HG03575 (cell line): ENCODE measurements around the gene NPSR1.
"Not testable (repeated sequence)": the region's sequence is repeated elsewhere in the genome, so short reads cannot be mapped to it uniquely, and the experiment has no call there.

Source experiments
- ATAC-seq: cut with Tn5 transposase; IDR thresholded peaks from one replicate; pipeline ENCODE4 v1.9.1; 2021; ENCODE audit not compliant: unreplicated experiment, insufficient number of reproducible peaks, low FRiP score; ENCODE audit errors: extremely low read depth

NPSR1 gene

DNA sequence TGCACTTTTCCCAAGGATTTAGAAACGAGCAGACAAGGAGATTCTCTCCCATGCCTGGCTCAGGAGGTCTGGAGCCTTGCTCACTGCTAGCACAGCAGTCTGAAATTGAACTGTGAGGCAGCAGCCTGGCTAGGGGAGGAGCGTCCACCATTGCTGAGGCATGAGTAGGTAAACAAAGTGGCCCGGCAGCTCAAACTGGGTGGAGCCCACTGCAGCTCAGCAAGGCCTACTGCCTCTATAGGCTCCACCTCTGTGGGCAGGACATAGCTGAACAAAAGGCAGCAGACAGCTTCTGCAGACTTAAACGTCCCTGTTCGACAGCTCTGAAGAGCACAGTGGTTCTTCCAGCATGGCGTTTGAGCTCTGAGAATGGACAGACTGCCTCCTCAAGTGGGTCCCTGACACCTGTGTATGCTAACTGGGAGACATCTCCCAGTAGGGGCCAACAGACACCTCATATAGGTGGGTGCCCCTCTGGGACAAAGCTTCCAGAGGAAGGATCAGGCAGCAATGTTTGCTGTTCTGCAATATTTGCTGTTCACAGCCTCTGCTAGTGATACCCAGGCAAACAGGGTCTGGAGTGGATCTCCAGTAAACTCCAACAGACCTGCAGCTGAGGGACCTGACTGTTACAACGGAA is 156.3 kb downstream of the NPSR1 start:
- not testable (repeated sequence) for ATAC-seq

DNA sequence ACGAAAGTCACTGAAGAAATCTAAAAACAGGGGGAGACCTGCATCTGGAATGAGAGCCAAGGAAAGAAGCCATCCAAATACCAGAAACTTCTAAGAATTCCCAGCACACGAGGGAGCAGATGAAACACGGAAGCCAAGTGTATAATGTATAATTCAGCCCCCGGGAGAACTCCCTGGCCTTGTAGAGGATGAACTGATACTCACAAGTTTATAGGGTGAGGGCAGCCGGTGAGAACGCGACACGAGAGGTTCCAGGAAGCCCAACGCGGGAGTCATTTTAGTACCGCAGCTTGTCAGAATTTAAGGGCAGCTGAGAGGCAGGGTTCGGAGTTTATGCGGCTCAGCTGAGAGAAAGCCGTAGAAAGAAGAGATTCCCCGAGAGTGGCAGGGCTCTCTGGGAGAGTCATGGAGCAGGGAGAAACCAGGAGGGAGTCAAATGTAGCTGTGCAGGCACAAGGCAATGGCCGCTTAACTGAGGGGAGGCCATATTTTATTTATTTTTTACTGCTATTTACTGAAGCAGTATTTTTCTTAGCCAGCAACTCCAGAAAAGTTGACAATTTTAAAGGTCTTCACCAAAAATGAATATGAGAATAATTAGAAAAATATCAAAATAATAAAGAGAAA is 164.0 kb downstream of the NPSR1 start:
- ATAC-seq: no peak

DNA sequence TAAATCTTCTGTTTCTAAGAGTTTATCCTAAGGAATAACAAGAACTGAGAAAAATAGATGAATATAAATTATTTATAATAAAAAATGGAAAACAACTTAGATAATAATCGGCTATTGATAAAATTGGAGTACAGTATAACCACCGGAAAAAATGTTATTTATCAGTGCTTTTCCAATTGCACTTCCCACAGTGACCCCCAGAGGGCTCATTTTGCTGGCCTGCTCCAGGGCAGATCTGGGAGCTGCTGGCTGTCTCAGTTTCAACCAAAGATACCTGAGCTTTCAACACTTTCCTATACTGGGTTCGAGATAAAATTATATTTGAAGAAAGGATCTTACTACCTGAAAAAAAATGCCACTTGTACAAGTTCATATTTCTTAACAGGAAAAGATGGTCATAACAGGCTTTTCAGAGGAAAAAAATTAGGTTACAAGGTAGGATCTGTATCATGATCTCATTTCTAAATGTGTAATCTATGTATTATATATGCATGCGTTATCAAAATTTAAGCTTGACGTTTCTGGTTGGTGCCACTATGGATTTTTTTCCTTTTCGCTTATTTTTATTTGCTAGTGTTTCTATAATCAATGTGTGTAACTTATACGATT is 165.7 kb downstream of the NPSR1 start:
- ATAC-seq: peak; percentile 77

DNA sequence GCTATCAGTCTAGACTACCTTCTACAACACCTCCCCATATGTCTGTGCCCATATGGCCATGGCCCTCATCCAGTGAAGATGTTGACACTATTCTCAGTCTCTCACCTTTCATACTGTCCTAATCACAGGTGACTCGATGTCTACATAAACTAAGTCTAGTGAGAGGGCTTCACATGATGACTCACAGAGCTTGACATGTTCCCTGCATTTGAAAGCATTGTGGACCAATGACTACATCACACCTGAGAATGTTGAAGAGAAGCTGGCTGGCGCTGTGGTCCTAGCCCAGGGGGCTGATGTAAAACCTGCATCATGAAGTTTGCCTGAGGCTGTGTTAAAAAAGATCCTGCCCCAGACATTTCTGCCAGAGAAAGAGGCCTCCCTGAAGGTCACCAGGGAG is 167.2 kb downstream of the NPSR1 start:
- no peak for ATAC-seq

DNA sequence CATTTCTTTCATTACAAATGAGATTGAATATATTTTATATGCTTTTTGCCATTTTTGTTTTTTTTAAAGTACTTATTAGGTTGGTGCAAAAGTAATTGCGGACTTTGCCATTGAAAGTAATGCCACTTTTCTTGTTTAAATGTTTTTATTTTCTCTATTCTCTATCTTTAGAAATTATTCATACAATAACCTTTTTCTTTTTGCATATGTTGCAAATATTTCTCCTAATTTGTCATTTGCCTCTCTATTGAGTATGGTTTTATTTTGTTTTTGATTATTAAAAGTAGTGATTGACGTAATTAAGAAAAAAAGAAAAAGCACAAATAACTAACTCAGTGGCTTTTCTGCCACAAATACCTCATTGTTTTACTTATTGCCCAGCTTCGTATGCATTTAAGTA is 172.4 kb downstream of the NPSR1 start:
- no peak for ATAC-seq

DNA sequence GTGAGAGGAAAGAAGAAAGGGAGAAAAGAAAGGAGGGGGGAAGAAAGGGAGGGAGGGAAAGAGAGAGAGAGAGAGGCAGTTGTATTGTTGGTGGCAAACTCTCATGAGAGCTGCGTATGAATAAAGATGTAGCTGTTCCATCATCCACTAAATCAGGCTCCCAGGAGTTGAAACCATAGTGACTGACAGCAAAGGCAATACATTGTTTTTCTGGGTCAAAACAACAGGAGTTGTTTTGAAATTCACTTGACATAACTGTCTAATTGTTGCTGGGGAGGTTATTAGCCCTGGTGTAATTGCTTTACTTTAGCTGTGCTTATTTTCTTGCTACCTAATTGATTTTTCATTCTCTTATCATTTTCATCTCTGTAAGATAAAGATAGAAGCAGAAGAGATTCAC is 173.4 kb downstream of the NPSR1 start:
- ATAC-seq: no peak

DNA sequence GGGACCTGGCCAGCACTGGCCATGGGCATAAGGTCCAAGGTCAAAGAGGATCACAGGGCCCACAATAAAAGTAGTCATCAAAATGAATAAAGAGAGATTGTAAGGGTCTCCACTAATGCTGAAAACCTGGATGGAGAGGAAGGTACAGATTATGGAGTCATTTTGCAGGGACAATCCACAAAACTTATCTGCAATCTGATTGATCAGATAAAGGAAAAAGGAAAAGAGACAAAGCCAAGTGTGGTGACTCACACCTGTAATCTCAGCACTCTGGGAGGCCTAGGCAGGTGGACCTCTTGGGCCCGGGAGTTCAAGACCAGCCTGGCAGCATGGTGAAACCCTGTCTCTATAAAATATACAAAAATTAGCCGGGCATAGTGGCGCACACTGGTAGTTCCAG is 174.0 kb downstream of the NPSR1 start:
- ATAC-seq: no peak

DNA sequence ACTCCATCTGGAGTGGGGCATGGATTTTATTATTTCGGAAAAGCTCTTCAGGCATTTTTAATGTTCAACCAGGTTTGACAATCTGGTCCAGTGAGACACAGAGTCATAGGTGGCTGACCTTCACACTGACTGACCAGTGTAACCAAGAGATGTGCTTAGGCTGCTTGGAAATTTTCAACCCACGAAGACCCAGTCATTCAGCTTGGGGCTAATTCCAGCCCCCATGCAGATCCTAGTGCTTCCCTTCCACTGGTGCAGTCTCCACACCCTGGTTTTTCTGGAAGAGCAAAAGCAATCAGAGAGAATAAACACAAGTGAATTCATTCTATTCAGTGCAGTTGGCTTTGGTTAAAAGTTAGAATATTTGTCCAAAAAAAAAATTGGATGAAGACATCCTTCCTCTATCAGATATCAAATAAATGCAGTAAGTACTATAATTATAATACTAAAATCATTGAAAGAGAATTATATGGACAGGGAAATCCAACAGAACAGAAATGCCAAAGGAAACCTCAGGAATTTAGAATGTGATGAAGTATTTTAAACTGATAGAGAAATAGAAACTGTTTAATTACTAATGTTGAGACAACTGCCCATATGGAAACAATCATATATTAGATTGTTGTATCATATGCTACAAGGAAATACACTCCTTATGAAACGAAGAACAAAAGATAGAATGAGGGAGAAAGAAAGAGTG is 178.0 kb downstream of the NPSR1 start:
- ATAC-seq: no peak

DNA sequence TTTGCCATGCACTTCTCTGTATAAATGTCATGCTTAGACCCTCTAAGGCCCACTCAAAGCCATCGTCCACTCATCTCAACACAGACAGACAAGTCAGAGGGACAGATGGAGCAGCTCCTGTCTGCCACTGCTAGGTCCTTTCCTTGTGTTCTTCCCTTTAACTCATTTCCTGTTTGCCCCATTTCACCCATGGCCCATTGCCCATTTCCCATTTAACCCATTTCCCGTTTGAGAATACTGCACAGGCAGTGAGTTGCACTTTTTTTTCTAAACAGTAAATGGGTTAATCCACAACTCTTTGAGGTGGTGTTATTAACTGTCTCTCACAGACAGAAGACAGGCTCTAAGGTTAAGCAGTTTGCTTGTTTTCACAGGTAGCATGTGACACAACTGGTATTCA is 179.3 kb downstream of the NPSR1 start:
- no peak for ATAC-seq

DNA sequence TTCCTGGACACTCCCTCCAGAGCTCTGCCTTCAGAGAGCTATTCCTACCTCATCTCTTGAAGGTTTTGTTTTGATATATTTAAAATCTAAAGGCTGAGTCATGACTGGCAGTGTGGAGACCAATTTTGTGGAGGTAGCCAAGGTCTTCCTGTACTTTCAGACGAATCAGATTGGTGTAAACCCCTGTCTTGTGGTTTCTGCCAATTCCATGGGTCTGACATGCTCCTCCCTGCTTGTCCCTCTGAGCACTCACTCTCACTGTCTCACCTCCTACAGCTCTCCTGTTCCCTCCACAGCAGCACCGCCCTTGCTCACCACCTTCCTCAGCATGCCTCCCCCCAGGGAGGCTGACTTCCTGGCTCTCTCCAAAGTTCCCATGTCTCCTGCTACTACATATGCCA is 179.8 kb downstream of the NPSR1 start:
- ATAC-seq: no peak

DNA sequence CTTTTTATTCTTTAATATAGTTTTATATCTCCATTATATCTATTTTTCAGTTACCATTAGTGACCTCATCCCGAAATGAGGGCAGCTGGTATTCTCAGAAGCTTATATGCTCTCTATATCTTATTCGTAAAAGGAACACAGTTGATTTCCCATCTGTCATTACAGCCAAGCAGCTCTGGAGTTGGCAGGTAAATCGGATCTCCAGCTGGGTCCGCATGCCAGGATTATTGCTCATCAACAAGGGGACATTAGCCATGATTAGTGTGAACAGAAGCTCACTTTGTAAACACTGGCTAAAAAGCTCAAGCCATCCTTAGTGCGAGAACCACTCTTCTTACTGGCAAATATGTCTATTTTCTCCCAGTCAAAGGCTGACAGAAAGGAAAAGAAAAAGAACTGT is 180.3 kb downstream of the NPSR1 start:
- no peak for ATAC-seq

DNA sequence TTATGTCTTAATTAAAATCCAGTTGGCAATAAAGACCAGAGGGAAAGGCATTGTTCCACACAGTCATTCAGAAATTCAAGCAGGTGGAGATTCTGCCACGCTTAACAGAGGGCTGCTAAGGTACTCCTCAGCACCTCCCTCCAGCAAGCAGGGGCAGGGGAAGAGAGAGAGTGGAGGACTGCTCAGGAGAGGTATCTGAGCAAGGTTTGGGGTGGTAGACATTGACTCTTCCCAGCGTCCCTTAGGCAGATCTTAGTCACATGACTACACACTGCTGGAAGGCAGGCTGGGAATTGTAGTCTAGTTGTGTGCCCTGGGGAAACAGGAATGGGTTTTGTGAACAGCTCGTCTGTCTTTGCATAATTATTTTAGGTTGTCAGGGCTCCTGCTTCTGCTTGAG is 181.6 kb downstream of the NPSR1 start:
- no peak for ATAC-seq

DNA sequence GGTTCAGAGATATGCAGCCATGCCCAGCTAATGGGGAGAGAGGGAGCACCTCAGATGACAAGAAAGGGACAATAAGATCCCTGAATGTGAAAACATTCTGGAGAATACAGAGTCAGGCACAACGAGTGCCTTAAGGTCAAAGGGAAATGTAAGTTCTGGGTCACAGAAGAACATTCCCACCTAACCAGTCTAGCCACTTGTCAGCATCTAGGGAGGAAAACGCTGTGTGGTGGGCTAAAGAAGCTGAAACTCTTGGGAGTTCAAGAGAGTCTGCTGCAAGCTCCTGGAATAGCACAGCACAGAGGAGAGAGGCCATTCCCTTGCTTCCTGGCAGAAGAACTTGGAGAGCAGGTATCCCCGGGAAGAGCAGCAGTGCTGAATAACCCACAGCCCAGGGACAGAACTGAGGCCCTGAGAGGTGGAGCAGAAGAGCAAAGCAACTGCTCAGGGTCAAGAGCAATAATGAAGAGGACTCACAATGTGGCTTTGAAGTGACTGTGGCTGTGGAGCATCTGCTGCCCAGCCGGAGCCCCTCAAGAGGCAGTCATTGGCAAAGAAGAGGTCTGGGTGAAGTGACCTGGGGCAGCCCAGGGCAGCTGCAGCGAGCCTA is 182.3 kb downstream of the NPSR1 start:
- ATAC-seq: no peak

DNA sequence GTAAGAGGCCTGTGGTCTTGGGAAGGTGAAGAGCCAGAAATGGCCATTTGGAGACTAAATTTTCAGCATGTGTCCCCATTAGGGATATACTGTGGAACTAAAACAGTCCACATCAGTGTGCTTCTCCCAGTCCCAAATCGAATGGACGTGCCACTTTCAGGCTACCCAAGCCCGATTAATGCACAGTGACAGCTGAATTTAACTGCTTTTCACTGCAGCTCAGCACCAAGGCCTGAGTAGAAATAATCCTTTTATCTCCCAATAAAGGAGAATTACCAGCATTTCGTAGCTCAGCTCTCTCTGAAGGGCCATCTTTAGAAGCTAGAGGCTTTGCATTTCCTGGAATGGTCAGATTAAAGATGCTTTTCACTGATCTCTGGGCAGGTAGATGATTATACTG is 183.3 kb downstream of the NPSR1 start:
- ATAC-seq: no peak

DNA sequence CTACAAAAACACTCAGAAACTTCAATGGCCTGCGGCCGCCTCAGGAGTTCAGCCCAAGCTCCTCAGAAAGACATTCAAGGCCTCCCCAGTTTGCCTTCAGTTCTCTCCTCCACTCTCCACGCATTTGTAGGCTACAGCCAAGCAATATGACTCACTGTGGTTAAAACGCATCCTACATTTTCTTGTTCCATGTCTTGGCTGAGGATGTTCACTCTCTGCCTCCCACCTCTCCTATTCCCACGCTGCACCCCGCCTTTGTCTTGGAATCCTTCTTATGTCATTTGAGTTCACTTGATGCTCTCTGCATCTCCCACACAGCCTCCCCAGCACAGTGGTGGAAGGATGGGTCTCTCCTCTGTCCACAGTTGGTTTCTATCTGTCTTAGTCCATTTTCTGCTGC is 184.8 kb downstream of the NPSR1 start:
- ATAC-seq: no peak

DNA sequence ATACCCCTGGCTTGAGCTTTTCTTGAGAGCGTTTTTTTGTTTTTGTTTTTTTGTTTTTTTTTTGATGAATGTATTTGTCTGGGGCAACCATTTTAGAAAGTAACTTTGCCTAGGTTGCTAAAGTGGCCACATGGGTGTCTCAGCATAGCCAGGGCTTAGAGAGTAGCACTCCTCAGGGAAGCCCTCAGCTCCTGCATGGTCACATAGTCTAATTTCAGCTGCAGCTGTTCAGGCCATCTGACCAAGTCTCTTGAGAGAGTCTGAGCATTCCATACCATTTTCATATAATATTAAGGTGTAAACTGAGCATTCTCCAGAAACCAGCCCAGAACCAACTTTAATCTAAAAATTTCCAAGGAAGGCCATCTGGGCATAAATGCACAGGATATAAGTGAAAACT is 186.4 kb downstream of the NPSR1 start:
- no peak for ATAC-seq

DNA sequence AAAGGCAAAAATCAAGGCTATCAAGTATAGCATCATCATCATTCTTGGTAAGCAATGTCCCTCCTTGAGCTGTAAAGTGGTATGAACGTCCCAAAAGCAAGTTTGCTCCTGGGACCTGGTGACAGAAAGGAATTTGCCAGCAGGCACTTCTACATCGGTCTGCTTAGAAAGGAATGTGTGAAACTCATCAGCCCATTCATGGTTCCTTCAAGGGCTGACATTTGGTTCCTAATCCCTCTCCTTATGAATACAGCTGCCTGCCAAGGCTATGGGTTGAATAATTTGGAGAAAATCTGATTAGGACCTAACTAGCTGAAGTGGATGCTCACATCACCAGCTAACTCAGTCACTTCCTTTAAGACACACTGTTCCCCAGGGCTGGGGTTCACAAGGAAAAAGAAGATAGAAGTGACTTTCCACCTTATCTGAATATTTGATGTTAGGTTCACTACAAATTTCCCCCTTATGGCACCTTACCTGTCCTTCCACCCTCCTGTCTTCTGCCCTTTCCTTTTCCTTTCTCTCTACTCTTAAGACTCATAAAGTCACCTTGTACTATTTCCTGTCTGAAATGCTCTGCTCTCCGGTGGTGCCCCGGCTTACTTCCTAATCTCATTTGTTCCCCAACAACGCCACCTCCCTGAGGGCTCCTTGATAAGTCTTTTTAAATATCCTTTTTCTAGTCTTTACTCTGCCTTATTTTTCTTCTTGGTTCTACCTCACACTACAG is 187.1 kb downstream of the NPSR1 start:
- ATAC-seq: no peak

DNA sequence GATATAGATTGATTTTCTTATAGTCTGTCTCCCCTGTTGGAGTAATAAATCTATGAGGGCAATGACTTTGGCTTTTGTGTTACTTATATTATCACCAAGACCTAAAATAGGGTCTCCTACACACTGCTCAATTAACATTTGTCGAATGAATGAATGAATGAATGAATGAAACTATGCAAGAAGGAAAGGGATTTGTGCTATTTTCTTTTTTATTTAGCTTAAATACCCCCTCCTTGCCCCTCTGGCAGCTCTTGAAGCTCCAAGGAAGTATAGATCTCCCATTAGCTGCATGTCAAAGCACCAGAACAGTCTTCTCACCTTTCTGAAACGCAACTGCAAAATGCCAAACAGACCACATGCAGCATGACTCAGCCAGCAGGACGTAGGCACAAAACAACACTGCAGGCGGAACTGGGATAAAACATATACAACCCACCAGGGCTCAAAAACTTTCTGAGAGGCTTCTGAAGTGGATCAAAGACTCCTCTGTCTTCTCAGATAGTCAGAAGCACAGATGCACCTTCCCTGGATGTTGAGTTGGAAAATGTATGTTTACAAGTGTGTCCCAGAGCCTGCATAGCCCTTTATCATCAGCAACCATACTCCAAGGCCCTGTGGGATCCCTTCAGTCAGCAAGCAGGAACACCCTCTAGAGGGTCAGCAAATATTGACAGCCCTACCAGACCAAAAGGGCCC is 187.8 kb downstream of the NPSR1 start:
- ATAC-seq: no peak

DNA sequence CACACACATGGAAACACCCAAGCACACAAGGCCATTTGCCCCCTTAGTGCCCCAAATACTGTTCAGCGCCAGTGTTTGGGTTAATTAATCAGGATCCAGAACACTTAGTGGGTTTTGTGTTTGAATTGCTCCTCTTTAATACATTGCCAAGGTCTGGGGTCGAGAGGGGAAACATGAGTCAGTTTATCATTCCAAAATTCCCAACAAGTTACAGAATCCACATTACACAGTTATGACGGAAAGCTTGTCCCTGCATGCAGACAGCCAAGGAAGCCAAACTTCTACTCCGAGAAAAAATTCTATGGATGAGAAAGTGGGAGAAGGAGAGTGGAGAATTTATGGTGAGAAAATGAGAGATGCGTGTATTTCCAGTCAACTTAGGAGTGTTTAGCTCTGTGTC is 189.0 kb downstream of the NPSR1 start:
- ATAC-seq: no peak
